Left hindlimb (tissue), 1 donor: Measurements from ENCODE around the gene PCED1B.
"Not testable (repeated sequence)": the region's sequence is repeated elsewhere in the genome, so short reads cannot be mapped to it uniquely, and the experiment has no call there.

Experiments
- DNase-seq: peaks from one replicate; pipeline ENCODE4 v3.0.0-alpha.2; 2018

The PCED1B gene

GRCh38 chr12:47091009-47091408 is 11.6 kb downstream of the PCED1B start:
- DNase-seq, result no peak

GRCh38 chr12:47094804-47095203 is 15.4 kb downstream of the PCED1B start:
- no peak for DNase-seq

- no peak for DNase-seq
Observed at GRCh38 chr12:47095446-47096236, 16.2 kb downstream of the PCED1B start.

- DNase-seq, result no peak
Observed at GRCh38 chr12:47097276-47097896, 18.0 kb downstream of the PCED1B start.

- DNase-seq, result no peak
Observed at GRCh38 chr12:47098099-47098498, 18.7 kb downstream of the PCED1B start.

GRCh38 chr12:47099610-47100009 is 20.2 kb downstream of the PCED1B start:
- DNase-seq, result no peak

- no peak for DNase-seq
Observed at GRCh38 chr12:47100160-47100559, 20.7 kb downstream of the PCED1B start.

- DNase-seq, result no peak
Observed at GRCh38 chr12:47102406-47102805, 23.0 kb downstream of the PCED1B start.

- no peak for DNase-seq
Observed at GRCh38 chr12:47102845-47103651, 23.6 kb downstream of the PCED1B start.

- no peak for DNase-seq
Observed at GRCh38 chr12:47105914-47106674, 26.7 kb downstream of the PCED1B start.

GRCh38 chr12:47107446-47107845 is 28.0 kb downstream of the PCED1B start:
- DNase-seq, result no peak

GRCh38 chr12:47107926-47108325 is 28.5 kb downstream of the PCED1B start:
- DNase-seq, result no peak

- no peak for DNase-seq
Observed at GRCh38 chr12:47110011-47110541, 30.7 kb downstream of the PCED1B start.

GRCh38 chr12:47110718-47111391 is 31.4 kb downstream of the PCED1B start:
- no peak for DNase-seq

- DNase-seq, result no peak
Observed at GRCh38 chr12:47111392-47111778, 32.0 kb downstream of the PCED1B start.

- DNase-seq, result no peak
Observed at GRCh38 chr12:47111854-47112253, 32.4 kb downstream of the PCED1B start.

- no peak for DNase-seq
Observed at GRCh38 chr12:47112679-47113078, 33.3 kb downstream of the PCED1B start.

- no peak for DNase-seq
Observed at GRCh38 chr12:47114481-47114892, 35.1 kb downstream of the PCED1B start.

- not testable (repeated sequence) for DNase-seq
Observed at GRCh38 chr12:47117305-47117704, 37.9 kb downstream of the PCED1B start.

GRCh38 chr12:47120736-47121135 is 41.3 kb downstream of the PCED1B start:
- DNase-seq, result no peak

GRCh38 chr12:47121146-47121545 is 41.7 kb downstream of the PCED1B start:
- DNase-seq, result no peak

- DNase-seq, result no peak
Observed at GRCh38 chr12:47122602-47123001, 43.2 kb downstream of the PCED1B start.
